ENCODE results near the gene LHX6.

GRCh38 chr9:122274055-122274454 lies 45.3 kb upstream of the LHX6 start:
- TF ChIP-seq NR2C2 (CRISPR knock-in tag; IDR thresholded peaks at IDR 0.05) (no peak), ZBTB43 (CRISPR knock-in tag; IDR thresholded peaks at IDR 0.05) (no peak), CTCF (IDR thresholded peaks at IDR 0.05) (no peak)

Data from WTC11 (cell line).